IPS-18a (cell line): ENCODE data around the gene HNRNPA1.

Source experiments
- H3K27ac ChIP-seq: one replicate; pipeline ENCODE4 v1.5.1; 2013; ENCODE audit warnings: low read length
- H3K27me3 ChIP-seq: one replicate; pipeline ENCODE4 v1.6.1; 2013; ENCODE audit warnings: mild to moderate bottlenecking, low read length; ENCODE audit not compliant: control insufficient read depth, insufficient read depth
- H3K36me3 ChIP-seq: one replicate; pipeline ENCODE4 v1.6.1; 2013; ENCODE audit warnings: low read depth, low read length; ENCODE audit not compliant: control insufficient read depth
- H3K4me1 ChIP-seq: one replicate; pipeline ENCODE4 v1.6.1; 2013; ENCODE audit warnings: low read depth, low read length; ENCODE audit not compliant: control insufficient read depth
- H3K4me3 ChIP-seq: one replicate; pipeline ENCODE4 v1.5.1; 2013; ENCODE audit warnings: low read length
- H3K9ac ChIP-seq: one replicate; pipeline ENCODE4 v1.6.1; 2013; ENCODE audit warnings: mild to moderate bottlenecking, low read length, moderate library complexity
- H3K9me3 ChIP-seq: one replicate; pipeline ENCODE4 v1.6.1; 2013; ENCODE audit warnings: low read depth, low read length; ENCODE audit not compliant: control insufficient read depth

HNRNPA1 gene

DNA sequence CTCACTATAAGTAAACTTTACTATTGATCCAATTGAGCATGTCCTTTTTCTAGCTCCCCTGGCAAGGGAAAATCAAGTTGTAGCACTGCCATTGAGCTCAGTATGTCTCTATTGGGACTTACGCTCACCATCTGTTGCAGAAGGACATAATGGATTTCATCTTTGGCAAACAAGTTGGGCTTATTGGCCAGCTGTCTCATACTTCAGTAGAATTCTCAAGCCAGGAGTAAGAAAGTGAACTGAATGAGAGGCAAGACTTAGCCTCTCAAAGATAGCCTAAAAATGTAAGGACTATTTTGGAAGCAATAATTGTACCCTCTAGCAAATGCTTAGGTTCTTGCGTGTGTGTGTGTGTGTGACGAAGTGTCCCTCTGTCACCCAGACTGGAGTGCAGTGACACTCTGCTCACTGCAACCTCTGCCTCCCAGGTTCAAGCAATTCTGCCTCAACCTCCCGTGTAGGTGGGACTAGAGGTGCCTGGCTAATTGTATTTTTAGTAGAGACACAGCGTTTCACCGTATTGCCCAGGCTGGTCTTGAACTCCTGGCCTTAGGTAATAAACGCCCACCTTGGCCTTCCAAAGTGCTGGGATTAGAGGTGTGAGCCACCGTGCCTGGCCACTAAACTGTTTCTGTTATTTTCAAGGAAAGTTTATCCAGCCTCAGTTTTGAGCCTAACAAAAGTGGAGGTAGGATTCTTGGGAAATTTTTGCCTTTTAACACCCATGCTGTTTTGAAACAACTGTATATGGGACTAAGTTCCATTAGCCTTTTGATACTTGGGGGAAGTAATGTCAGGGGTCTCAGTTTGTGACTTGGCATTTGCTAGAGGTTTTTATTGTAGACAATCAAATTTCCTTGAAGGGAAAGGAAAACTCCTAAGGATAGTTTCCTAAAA lies 7.0 kb downstream of the HNRNPA1 start:
- no peaks in the 10 kb centered on the region for H3K27me3 ChIP-seq
- no peak overlapping the region for H3K27ac ChIP-seq
- H3K4me3 ChIP-seq: no peak overlapping the region
- no peaks in the 10 kb centered on the region for H3K9me3 ChIP-seq
- H3K36me3 ChIP-seq: peaks cover 51% of the 10 kb centered on the region
- H3K4me1 ChIP-seq: peaks cover 5% of the 10 kb centered on the region
- H3K9ac ChIP-seq: no peak overlapping the region

DNA sequence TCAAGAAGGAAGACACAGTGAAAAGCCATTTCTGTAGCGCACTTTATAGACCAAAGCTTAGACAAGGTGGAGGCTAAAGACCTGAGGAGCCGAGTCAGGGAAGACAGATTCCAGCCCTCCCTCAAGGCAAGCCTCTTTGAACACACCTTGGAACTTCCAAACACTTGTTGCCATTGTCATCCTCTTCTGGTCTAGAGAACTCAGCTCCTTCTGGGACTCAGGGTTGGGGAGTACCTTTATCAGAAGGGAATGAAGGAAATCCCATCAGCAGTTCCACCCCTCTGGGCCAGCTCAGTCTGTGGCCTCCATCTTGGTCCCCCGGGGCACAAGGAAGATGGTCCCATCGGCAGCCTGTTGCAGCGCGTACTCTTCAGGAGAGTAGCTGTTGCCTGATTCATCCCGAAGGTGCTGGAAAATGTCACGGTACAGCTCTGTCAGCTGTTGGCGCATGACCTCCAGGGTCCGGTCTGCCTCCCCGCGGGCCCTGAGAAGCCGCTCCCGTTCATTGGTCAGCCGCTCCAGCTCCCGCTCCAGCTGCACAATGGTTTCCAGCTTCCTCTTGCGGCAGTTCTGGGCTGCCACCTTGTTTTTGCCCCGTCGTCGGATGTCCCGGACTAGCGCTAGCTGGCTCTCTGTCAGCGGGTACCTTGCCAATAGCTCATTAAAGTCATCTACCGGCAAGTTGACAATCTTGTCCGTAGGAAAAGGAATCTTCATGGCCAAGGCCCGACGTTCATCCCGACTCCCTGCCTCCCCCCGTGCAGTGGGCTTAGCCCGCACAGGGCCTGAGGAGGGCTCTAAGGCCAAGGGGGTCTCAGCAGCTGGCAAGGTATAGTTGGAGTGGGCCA lies 11.8 kb downstream of the HNRNPA1 start:
- H3K27me3 ChIP-seq: no peaks in the 10 kb centered on the region
- no peaks in the 10 kb centered on the region for H3K4me1 ChIP-seq
- no peak overlapping the region for H3K4me3 ChIP-seq
- H3K36me3 ChIP-seq: peaks cover 3% of the 10 kb centered on the region
- no peak overlapping the region for H3K9ac ChIP-seq
- no peak overlapping the region for H3K27ac ChIP-seq
- no peaks in the 10 kb centered on the region for H3K9me3 ChIP-seq

DNA sequence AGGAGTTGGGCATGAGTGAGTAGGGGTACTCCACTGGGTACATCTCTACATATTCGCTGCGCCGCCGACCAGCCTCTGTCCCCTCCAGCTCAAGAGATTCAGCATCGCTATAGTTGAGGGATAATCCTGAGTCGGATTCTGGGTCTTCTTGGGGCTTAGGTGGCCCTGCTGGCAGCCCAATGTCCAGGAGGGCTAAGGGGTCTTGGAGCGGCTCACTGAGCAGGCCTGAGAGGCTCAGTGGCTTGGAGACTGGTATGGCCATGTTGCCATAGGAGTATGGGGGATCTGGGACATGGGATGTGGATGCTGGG lies 12.4 kb downstream of the HNRNPA1 start:
- H3K27ac ChIP-seq: no peak overlapping the region
- H3K9ac ChIP-seq: no peak overlapping the region
- no peaks in the 10 kb centered on the region for H3K27me3 ChIP-seq
- no peak overlapping the region for H3K4me3 ChIP-seq
- no peaks in the 10 kb centered on the region for H3K4me1 ChIP-seq
- no peaks in the 10 kb centered on the region for H3K9me3 ChIP-seq
- H3K36me3 ChIP-seq: no peaks in the 10 kb centered on the region

DNA sequence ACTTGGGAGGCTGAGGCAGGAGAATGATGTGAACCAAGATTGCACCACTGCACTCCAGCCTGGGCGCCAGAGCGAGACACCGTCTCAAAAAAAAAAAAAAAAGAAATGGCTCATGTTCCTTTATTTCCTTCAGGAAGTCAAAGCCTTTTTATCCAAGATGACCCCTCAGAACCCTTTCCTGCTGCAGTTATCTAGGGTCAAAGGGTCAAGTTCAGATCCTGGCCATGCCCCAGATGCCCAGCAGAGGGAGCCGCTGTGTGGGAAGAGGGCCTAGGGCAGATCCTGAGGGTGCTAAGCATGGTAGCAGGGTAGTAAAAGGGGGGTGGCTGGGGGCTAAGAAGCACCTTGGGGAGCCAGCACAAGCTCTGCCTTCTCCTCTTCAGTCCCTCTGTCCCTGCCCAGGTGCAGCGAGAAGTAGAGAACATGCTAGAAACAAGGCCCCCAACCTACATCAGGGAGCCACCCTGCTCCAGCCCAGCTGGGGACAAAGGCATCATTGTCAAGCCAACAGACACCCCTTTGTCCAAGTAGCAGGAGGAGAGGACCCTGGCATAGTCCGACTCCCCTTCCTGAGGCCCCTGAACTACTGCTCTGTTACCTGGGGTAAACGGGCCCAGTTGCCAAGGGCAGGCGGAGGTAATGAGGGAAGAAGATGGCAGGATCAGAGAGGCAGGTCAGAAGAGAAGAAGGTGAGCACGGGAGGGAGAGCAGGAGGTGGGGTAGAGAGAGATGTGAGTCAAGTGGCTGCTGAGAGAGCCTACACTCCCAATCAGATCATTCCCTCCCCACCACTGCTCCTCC lies 13.8 kb downstream of the HNRNPA1 start:
- Histone ChIP-seq H3K4me1 (peaks cover under 1% of the 10 kb centered on the region), H3K36me3 (no peaks in the 10 kb centered on the region), H3K9ac (no peak overlapping the region), H3K9me3 (no peaks in the 10 kb centered on the region), H3K4me3 (no peak overlapping the region), H3K27me3 (peaks cover 3% of the 10 kb centered on the region), H3K27ac (no peak overlapping the region)

DNA sequence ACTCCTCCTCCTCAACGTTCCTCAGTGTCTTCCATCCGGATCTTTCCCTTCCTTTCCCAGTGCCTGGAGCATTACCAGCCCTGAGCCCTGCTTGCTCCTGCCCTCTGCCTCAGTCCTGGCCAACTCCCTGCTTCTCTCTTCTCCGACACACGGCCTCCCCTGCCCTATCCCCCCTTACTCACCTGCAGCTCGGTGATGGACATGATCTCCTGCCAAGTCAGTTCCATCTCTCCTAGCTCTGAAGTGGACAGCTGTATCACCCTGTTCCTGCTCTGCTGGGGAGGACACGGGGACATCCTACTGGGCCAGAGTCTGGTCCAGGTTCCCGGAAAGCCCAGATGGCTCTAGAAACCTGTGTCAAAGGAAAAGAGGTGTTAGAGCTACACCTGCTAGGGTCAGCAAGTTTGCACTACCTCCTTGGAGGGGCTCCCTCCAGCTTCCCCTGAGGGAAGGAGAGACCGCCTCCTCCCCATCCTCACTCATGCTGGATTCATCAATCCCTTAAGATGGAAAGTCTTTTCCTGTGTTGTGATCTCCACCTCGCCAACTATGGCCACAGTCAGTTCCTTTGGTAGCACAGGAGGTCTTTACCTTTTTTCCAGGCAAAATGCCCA lies 14.5 kb downstream of the HNRNPA1 start:
- peaks cover 10% of the 10 kb centered on the region for H3K27me3 ChIP-seq
- no peak overlapping the region for H3K4me3 ChIP-seq
- no peak overlapping the region for H3K9ac ChIP-seq
- peaks cover 7% of the 10 kb centered on the region for H3K4me1 ChIP-seq
- no peaks in the 10 kb centered on the region for H3K9me3 ChIP-seq
- H3K36me3 ChIP-seq: no peaks in the 10 kb centered on the region
- no peak overlapping the region for H3K27ac ChIP-seq

DNA sequence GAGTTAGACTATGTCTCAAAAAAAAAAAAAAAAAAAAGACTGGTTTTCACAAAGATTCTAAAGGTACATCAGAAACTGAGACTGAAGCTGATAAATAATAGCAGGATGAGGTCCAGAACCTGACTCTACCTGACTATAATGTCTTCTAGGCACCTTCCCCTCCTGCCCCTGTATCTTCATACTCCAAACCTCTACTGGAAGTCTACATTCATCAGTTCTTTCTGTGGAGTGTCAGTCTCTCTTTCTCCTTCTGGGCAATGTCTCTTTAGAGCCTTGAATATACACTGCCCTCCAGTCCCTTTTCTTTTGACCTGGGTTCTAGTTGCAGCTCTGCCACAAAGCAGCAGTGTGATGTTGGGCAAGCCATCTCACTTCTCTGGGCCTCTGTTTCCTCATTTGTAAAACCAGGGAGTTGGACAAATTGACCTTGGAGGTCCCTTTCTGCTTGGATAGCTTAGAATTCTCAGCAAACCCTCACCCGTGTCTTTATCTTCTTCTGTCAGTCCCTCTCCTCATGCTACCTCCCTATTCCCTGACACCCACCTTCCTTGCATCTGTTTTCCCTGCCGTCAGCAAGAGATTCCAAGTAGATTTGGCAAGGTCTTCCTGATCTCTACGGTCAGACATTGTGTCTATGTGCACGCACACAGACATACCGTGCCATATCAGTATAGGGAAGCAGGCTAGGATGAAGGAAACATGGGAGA lies 16.0 kb downstream of the HNRNPA1 start:
- Histone ChIP-seq H3K4me3 (no peak overlapping the region), H3K9me3 (no peaks in the 10 kb centered on the region), H3K36me3 (no peaks in the 10 kb centered on the region), H3K27ac (no peak overlapping the region), H3K4me1 (peaks cover 19% of the 10 kb centered on the region), H3K9ac (no peak overlapping the region), H3K27me3 (peaks cover 15% of the 10 kb centered on the region)

DNA sequence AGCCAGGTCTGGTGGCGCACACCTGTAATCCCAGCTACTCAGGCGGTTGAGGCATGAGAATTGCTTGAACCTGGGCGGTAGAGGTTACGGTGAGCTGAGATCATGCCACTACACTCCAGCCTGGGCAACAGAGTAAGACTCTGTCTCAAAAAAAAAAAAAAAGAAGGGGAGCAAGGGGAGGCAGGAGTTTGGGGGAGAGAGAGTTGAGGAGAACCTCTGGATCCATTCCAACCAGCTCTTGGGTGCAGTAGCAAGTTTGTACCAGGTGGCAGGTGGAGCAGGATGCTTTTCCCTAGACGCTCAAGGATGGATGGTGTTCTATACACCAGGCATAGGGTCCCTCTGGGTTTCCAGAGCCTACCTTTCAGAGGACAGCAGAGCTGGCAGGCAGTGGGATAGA lies 18.4 kb downstream of the HNRNPA1 start:
- Histone ChIP-seq H3K27ac (no peak overlapping the region), H3K9ac (no peak overlapping the region), H3K36me3 (no peaks in the 10 kb centered on the region), H3K4me1 (peaks cover 34% of the 10 kb centered on the region), H3K9me3 (no peaks in the 10 kb centered on the region), H3K4me3 (no peak overlapping the region), H3K27me3 (peaks cover 15% of the 10 kb centered on the region)

DNA sequence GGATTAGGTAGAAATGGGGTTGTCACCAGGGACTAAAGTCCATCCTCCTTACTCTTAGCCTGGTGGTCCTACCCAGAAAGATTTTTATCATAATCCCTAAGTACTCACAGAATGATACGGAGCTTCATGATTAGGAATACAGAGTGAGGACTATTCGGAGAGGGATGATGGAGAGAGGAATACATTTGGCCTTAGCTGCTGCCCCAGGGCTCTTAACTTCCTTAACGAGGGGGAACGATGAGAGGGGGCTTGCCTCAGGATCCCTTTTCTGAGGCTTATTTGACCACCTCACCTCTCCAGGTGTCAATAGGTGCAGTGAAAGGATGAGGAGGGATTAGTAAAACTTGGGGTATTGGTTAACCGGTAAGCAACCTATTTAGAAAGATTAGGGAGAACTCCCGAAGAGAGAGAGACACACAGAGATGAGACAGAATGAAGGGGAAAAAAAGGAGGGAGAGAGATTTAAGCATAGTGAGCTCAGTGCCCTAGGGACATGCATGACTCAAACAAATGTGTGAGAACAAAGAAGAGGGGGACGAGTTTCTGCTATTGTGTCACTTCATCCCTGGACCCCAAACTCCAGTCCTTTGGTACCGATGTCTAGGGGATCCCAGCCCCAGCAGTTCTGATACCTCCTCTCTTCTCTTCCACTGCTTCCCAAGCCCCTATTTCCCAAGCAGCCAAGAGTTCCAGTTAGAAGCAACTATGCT lies 19.1 kb downstream of the HNRNPA1 start:
- H3K27me3 ChIP-seq: peaks cover 15% of the 10 kb centered on the region
- H3K4me1 ChIP-seq: peaks cover 40% of the 10 kb centered on the region
- no peak overlapping the region for H3K9ac ChIP-seq
- H3K4me3 ChIP-seq: peak overlapping the region; percentile 68
- no peaks in the 10 kb centered on the region for H3K36me3 ChIP-seq
- H3K9me3 ChIP-seq: no peaks in the 10 kb centered on the region
- H3K27ac ChIP-seq: no peak overlapping the region

DNA sequence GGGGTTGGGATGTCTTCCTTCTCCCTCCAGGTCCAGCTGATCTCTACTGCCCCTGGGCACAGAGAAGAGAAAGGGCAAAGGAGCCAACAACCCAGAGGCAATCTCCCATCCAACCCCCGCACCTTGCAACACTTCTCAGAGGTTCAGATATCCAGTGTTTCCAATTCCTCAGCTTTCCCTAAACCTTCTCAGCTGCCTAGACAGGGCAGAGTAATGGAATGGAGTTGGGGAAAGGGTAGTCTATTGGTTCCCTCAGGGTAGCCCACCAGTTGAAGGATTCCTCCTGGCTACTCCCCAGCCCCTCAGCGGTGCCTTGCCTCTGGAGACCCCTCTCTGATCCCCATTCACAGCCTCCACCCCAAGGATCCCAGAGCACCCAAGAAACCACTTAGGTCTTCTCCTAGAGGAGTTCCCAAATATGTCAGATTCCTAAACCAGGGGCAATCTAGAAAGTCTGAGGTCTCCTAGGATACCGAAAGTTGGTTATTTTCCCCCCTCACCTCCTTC lies 19.8 kb downstream of the HNRNPA1 start:
- peaks cover 40% of the 10 kb centered on the region for H3K4me1 ChIP-seq
- peak overlapping the region; percentile 68 for H3K4me3 ChIP-seq
- H3K36me3 ChIP-seq: no peaks in the 10 kb centered on the region
- peak overlapping the region; percentile 60 for H3K9ac ChIP-seq
- peaks cover 15% of the 10 kb centered on the region for H3K27me3 ChIP-seq
- H3K27ac ChIP-seq: no peak overlapping the region
- H3K9me3 ChIP-seq: no peaks in the 10 kb centered on the region

DNA sequence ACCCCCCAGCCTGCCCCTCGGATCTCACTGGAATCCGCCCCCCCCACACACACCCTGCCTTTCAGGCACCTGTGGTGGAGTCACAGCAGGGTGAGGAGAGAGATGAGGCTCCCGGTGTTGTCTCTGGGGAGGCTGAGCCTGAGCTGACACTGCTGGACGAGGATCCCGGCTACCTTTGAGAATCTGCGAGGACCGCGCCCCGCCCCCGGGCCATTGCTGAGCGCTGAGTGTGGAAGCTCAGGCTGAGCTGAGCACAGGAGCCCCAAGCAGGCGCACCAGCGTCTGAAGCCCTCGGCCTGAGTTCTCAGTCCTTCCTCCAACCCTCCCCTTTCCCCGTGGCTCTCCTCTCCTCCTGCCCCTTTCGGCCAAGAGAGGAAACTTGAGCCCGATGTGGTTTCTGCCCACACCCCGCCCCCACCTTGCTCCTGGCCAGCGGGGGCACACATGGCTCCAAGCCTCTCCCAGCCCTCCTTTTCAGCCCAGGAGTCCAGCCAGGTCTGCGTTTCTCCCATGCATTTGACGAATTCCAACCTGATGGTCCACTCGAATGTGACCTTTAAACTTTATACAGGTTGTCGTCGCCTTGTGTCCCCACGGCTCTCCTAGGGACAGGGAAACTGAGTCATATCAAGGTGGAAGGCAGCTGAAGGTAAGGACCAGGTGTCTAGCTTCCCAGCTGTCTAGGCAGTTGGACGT lies 20.4 kb downstream of the HNRNPA1 start, which contains the start of gene NFE2:
Gene NFE2, minus strand, starts transcription at position 284 of the 696 bp plus-strand sequence. CDS start 5,767 bp downstream, outside the sequence.
- peaks cover 15% of the 10 kb centered on the region for H3K27me3 ChIP-seq
- H3K9me3 ChIP-seq: no peaks in the 10 kb centered on the region
- H3K4me3 ChIP-seq: peak within 1 kb of the TSS; percentile 68
- no peaks in the 10 kb centered on the region for H3K36me3 ChIP-seq
- peaks cover 40% of the 10 kb centered on the region for H3K4me1 ChIP-seq
- H3K9ac ChIP-seq: peak within 1 kb of the TSS; percentile 60
- peak within 1 kb of the TSS; percentile 76 for H3K27ac ChIP-seq
